ENCODE results near the gene ITPKC.

The ITPKC gene

GRCh38 chr19:40705362-40705651 is 11.6 kb upstream of the ITPKC start:
- TF ChIP-seq CTCF (IDR thresholded peaks at IDR 0.05; ENCODE audit: low read depth, low read length): no peak
- DNase-seq: no peak
- no peak overlapping the region for H3K4me3 ChIP-seq (ENCODE audit: low read depth, low read length)
- no peaks in the 10 kb centered on the region; the same call in 1 of the 2 replicates for H3K4me1 ChIP-seq
- peaks cover 5% of the 10 kb centered on the region; the same call in 1 of the 2 replicates for H3K36me3 ChIP-seq
- no peaks in the 10 kb centered on the region for H3K9me3 ChIP-seq
- no peaks in the 10 kb centered on the region for H3K27me3 ChIP-seq

- Histone ChIP-seq H3K4me3 (ENCODE audit: low read depth, low read length) (no peak overlapping the region), H3K9me3 (no peaks in the 10 kb centered on the region), H3K4me1 (no peaks in the 10 kb centered on the region; the same call in 1 of the 2 replicates), H3K36me3 (peaks cover 5% of the 10 kb centered on the region; the same call in 1 of the 2 replicates), H3K27me3 (no peaks in the 10 kb centered on the region)
- DNase-seq: no peak
- no peak for TF ChIP-seq CTCF (IDR thresholded peaks at IDR 0.05; ENCODE audit: low read depth, low read length)
Measured at GRCh38 chr19:40705950-40706619, 10.8 kb upstream of the ITPKC start.

- Histone ChIP-seq H3K36me3 (peaks cover 5% of the 10 kb centered on the region; the same call in 1 of the 2 replicates), H3K27me3 (no peaks in the 10 kb centered on the region)
- no peak for TF ChIP-seq CTCF (IDR thresholded peaks at IDR 0.05; ENCODE audit: low read depth, low read length)
Measured at GRCh38 chr19:40707615-40708014, 9.3 kb upstream of the ITPKC start.

GRCh38 chr19:40709817-40710216 is 7.1 kb upstream of the ITPKC start:
- H3K4me3 ChIP-seq (ENCODE audit: low read depth, low read length): no peak overlapping the region
- no peaks in the 10 kb centered on the region for H3K4me1 ChIP-seq
- no peak for TF ChIP-seq CTCF (IDR thresholded peaks at IDR 0.05; ENCODE audit: low read depth, low read length)
- no peak for DNase-seq
- H3K27me3 ChIP-seq: no peaks in the 10 kb centered on the region
- H3K9me3 ChIP-seq: no peaks in the 10 kb centered on the region
- H3K36me3 ChIP-seq: peaks cover 2% of the 10 kb centered on the region; the same call in 1 of the 2 replicates

More at GRCh38 chr19:40707615-40708014, 9.3 kb upstream of the ITPKC start:
- DNase-seq: no peak
- Histone ChIP-seq H3K4me1 (no peaks in the 10 kb centered on the region), H3K9me3 (no peaks in the 10 kb centered on the region), H3K4me3 (ENCODE audit: low read depth, low read length) (no peak overlapping the region)

- no peak for TF ChIP-seq CTCF (IDR thresholded peaks at IDR 0.05; ENCODE audit: low read depth, low read length)
- H3K4me3 ChIP-seq (ENCODE audit: low read depth, low read length): no peak overlapping the region; the same call in 1 of the 2 replicates
- H3K9me3 ChIP-seq: no peaks in the 10 kb centered on the region
- no peaks in the 10 kb centered on the region for H3K36me3 ChIP-seq
- DNase-seq: no peak
- H3K27me3 ChIP-seq: no peaks in the 10 kb centered on the region
- H3K4me1 ChIP-seq: peaks cover 4% of the 10 kb centered on the region; the same call in 1 of the 2 replicates
Measured at GRCh38 chr19:40713939-40714338, 3.0 kb upstream of the ITPKC start.

GRCh38 chr19:40714441-40715299 is 2.2 kb upstream of the ITPKC start:
- Histone ChIP-seq H3K9me3 (no peaks in the 10 kb centered on the region), H3K4me1 (peaks cover 4% of the 10 kb centered on the region; the same call in 1 of the 2 replicates), H3K4me3 (ENCODE audit: low read depth, low read length) (peak overlapping the region; percentile 84), H3K36me3 (no peaks in the 10 kb centered on the region), H3K27me3 (no peaks in the 10 kb centered on the region)
- DNase-seq: peak; percentile 93
- peak; percentile 3; the same call in 1 of the 2 replicates for TF ChIP-seq CTCF (IDR thresholded peaks at IDR 0.05; ENCODE audit: low read depth, low read length)
